ENCODE data around the gene IFITM1.

- TF ChIP-seq CTCF (IDR thresholded peaks at IDR 0.05; ENCODE audit: poor library complexity, severe bottlenecking) (no peak), EP300 (conservative IDR thresholded peaks at IDR 0.05; ENCODE audit: poor library complexity, severe bottlenecking) (no peak), EZH2 (IDR thresholded peaks at IDR 0.05; ENCODE audit: borderline replicate concordance, insufficient read depth, low read length, poor library complexity, severe bottlenecking) (no peak), TAF1 (IDR thresholded peaks at IDR 0.05; ENCODE audit: low read depth) (no peak), POLR2AphosphoS5 (IDR thresholded peaks at IDR 0.05) (no peak), SMC3 (conservative IDR thresholded peaks at IDR 0.05; ENCODE audit: poor library complexity) (no peak)
Observed at GRCh38 chr11:276219-276618, 37.6 kb upstream of the IFITM1 start.

All from neural cell (in vitro differentiated cells).